Superior temporal gyrus (tissue), 1 donor: ENCODE measurements around the gene MSRB3.

Source experiments
- DNase-seq: peaks from one replicate; pipeline ENCODE4 v3.0.0-alpha.2; 2016; ENCODE audit errors: extremely low spot score

Gene MSRB3

DNA sequence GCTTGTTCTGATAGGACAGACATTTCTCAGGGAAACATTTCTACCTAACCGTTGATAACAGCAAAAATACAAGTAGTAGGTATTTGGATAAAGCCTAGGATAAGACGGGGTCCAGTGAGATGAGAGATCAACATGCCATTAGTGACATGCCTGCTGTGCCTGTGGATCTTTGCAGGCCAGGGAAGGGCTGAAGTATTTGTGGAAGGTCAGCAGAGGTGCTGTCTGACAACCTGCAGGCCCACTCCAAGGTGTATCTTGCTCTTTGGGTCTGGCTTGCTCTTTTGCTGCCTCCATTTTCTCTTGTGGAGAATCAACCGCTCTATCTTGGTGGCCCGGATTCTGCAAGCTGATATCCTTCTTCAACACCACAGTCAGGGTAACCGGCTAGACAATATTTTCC lies 46.7 kb downstream of the MSRB3 start:
- no peak for DNase-seq

DNA sequence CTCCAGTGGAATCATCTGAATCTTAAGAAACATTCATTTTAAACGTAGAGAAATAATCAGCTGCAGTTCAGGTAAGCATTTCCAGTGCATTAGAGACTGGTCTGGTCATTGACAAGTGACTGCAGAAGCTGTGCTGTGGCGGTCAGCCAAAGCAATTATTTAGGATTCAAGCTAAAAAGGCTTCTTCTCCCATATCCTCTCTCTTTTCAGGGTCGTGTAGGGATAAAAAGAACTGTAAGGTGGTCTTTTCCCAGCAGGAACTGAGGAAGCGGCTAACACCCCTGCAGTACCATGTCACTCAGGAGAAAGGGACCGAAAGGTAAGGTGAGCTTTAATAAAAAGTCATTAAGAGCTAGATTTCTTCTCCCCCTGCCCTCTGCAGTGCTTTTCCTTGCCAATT lies 48.1 kb downstream of the MSRB3 start:
- no peak for DNase-seq

DNA sequence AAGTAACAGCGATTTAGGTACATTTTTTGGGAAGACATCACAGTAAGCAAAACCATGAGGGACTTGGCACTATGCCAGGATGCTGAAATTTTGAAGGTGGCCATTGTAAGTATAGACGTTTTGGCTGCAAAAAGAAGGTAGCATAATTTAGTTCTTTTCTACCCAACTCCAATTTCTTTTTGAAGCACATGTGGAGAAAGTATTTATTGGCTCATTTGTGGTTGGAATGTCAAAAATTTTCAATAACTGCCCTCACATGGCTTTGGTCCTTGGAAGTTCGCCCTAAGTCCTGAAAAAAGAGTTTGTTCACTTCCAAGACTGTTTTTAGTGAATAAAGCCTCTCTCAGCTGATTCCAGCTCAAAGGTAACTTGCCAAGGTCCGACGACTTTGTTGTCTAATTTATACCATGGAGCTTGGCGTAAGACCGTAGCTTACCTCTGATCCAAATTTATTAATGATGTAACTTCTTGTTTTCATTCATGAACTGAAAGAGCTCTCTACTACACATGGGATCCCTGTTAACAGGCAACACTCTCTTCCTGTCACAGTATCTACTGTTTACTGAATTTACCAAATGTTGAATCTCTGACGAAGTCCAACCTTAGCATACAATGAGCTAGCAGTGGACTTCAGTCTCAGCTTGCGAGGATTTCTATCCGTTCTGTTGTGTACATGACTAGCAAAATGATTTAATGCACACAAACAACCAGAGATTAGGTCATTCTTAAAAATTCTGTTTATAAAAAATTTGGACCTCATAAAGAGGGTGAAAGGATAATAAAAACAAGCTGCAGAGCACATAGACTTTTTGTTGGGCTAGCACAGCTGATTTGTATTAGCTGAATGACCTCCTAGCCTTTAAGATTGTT lies 49.0 kb downstream of the MSRB3 start:
- DNase-seq = peak; percentile 20

DNA sequence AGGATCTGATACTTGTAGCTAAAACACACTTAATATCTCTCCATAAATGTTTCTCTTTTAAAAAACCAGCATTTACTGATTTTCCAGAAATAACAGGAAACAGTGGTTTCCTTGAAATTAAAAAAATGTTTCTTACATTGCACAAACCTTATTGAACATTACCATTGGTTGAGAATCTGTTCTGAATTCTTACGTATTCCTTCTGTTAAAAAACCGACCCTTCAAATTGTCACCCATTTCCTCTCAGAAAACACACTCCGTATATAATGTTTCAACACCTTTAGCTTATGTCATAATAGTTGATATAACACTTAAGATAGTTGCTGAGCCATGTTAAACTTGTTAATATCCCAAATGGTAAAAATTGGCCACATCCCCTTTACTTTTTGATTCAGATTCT lies 51.2 kb downstream of the MSRB3 start:
- no peak for DNase-seq

DNA sequence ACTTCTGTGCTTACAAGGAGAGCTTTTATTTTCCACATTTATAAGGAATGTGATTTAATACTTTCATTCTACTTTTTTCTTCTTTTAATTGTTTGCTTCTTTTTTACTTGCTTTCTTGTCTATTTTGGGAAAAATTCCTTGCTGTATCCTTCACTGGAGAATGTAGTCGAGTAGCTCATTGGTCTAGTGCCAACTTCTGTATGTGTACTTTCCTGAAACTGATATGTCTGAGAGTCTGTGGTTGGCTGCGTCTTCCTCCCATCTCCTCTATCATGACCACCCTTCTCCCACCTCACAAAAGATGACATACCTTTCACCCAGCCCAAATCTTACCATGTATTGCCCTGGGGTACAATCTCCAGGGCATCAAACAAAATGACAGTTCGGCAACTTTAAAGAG lies 51.8 kb downstream of the MSRB3 start:
- no peak for DNase-seq

DNA sequence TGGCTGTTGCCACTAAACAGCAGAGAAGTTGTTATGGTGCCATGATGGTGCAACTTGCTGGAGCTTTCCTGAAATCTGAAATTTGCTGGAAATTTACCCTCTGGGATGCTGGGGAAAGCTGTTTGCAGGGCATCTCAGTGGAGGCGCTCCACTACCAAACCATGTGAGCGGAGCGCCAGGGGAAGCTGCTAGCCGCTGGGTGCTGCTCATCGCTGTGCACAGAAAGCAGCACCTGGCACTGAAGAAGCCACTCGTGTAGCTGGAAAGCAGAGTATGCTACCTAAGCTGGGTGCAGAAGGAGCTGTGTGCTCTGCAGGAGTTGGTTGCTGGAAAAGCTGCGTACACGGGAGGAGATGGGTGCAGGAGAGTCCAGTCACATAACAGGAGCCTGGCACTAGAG lies 53.0 kb downstream of the MSRB3 start:
- no peak for DNase-seq

DNA sequence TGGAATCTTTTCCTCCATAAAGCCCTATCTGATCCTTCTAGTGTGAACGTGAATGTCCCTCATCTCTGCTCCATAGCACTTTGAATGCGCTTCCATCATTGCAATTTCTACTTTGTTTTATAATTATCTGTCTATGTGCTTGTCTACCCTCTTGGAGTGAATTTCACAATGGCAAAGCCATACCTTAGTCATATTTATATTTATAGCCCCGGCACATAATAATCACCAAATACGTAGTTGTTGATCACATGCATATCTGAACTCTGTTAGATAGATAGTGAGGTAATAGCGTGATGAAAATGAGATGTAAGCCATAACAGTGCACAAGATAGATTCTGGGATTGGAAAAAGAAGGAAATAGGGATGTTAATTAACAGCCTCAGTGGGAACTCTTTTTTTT lies 55.2 kb downstream of the MSRB3 start:
- DNase-seq = no peak

DNA sequence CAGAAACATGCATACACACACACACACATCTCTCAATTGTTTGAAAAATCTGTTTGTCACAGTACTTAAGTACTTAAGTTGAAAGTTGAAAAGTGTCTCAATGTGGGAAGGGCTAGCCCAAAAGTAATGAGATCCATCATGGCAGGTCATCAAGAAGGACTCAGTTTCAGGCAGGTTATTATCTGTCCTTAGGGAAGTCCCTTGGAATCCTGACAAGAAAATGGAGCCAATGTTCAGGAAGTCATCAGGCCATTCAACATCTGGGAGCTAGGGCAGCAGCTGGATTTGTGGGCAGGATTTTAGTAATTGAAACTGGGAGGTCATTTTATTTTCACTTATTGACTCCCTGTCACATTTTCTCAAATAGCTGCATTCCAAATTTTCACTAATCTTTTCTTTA lies 56.0 kb downstream of the MSRB3 start:
- DNase-seq = no peak

DNA sequence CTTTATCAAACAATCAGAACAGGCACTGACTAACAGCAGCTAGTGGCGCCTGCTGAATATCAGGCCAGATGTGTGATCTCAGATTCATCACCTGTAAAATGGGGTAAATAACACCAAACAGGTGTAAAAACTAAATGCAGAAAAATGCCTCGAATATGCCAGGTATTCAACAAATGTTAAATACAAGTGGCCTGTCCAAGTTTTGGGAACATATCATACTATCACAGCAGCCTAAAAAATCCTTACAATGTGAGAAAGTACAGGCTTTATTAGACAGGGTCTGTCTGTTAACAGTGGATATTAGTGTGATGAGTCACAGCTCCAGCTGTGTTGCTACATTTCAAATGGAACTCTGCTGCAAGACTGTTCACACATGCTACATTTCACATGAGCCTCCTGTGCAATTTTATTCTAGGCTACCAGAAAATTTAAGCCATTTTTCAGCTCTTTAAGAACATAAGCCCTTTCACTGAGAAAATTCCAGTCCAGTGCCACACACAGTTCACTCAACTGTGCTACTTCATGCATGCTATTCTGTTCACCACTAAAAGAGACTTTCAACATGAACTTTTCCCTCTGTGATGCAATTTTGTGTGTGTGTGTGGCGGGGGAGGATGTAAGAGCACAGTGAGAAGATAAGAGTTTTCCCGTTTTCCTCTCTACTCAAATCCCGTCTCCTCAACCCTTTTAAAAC lies 56.7 kb downstream of the MSRB3 start:
- DNase-seq = no peak

DNA sequence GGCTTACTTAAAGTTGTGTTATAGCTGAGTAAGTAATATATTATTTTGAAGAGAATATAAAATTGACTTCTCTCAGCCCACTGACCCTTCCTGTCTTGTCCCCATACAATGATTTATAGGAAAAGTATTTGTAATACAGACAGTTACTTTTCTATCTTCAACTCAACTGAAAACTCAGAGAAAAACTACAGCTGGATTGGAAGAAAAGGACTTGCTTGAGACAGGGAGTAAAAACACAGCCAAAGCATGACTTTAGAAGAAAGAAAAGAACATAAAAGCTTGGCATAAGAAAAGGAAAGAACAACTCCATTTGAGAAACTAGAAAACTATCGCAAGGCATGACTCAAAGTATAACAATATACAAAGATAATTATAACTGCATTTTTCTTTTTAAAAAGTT lies 57.5 kb downstream of the MSRB3 start:
- no peak for DNase-seq

DNA sequence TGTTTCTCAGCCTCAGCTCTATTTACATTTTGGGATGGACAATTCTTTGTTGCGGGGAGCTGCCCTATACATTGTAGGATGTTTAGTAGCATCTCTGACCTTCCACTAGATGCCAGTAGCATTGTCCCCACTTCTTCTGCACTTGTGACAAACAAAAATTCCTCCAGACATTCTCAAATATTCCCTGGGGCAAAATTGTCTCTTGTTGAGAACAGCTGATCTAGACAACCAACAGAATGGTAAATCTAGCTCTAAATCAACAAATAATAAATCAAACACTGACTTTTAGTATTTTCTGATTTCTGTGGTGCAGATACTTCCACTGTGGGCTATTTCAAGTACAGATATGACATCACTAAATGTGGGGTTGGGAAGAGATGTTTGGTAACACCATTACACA lies 60.7 kb downstream of the MSRB3 start:
- DNase-seq = no peak

DNA sequence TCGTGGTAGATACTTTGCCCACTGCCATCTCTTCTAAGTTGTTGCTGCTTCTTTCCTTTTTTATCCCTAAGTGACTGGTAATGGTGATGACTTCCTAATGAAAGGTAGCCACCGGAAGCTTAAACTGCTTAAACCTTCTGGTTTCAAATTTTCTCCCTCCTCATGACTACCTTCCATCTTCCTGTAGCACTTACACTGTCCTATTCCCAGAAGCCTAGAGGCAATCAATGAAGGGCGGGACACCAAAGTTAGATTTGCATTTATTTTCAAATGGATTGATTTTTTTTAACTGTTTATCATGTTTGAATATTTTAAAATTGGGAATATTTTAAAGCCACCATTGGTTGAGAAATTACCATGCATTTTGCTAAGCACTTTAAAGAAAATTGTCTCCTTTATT lies 64.7 kb downstream of the MSRB3 start:
- DNase-seq = no peak

DNA sequence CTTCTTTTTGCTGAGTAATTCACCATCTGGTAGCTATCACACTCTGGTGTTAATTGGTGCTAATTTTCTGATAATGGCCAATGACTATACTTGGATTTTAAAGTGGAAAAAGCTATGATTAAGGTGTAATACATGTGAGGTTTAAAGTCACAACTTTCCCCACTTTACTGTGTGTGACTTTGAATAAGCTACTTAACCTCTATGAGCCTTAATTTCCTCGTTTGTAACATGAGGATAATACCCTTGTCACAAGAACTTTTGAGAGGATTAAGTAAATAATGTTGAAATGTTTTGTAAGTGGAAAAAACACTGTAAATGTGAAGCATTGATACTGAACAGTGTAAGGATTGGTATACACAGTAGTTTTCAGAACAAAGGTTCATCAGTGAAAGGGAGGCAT lies 65.3 kb downstream of the MSRB3 start:
- DNase-seq = no peak

DNA sequence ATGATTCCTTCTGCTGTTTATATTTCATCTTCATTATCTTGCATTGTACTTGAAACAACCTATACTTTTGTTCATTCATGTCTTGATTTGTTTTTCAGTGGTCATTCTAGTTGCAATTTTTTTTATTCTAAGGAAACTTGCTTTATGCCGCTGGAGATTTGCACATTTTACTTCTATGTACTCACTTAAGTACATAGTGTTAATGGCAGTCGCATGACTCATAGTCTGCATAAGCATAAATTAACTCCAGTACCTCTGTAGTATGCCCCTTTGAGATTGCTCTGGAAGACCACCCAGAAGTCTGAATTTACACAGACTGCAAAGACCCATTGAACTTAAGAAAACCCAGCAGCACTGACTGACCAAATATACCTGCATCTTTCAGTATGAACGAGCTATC lies 77.0 kb downstream of the MSRB3 start:
- no peak for DNase-seq

DNA sequence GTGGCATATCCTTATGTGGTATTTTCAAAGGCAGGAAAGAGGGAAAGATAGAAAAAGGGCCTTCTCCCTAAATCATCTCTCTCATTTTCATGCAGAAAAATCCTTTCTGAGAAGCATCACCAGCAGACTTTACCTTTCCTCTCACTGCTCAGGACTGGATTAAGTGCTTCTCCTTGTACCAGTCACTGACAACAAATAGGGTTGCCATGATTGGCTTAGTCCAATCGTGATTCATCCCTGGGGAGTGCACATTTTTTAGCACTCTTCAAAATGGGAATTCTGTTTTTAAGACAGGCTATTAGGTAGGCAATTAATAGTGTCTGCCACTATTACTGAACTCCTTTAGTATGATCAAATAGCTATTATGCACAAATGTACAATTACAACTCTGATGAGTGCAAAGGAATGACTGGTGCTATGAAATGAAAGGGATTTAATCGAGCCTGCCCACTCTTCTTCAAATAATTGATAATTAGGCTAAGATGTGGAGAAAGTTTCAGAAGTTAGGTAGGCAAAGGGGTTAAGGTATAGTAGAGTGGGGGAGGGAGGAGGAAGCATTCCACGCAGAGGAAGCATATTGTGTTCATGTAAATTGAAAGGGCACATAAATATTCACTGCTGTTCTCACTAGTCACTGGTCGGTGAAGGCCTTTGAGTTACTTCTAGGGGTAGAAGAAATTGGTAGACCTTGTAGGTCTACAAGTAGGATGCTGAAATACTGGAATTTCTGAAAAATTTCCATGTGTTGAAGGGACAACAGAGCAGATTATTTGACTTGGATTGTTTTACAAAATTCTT lies 84.0 kb downstream of the MSRB3 start:
- no peak for DNase-seq

DNA sequence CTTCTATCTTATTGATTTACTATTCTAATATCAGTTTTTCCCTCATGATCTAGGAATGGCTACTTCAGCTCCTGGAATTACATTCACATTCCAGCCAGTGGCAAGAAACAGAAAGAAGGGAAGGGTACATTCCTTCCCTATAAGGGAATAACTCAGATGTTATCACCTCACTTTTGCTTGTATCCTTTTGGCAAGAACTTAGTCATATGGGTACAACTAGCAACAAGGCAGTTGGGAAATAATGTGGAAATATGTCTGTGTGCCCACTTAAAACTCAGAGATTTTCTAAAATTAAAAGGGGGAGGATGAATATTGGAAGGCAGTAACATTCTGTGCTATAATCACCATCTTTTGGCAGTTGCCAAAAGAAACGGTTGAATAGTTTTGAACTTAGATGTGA lies 85.6 kb downstream of the MSRB3 start:
- no peak for DNase-seq

DNA sequence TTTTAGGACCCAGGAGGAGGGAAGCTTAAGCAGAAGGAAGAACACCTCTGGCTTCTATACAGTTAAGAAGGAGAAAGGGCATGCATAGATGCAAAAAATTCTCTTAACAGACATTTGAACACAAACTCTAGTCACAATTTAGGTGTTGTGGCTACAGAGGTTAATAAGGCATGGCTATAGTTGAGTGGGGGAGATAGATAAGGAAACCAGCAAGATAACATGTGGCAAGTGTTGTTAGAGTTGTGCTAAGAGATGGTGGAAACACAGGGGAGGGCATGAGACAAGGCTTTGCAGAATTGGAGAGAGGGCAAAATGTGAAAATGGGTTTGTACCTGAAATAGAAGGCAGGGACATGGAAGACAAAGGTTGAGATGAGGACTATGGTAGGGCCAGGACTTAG lies 88.9 kb downstream of the MSRB3 start:
- DNase-seq = no peak

DNA sequence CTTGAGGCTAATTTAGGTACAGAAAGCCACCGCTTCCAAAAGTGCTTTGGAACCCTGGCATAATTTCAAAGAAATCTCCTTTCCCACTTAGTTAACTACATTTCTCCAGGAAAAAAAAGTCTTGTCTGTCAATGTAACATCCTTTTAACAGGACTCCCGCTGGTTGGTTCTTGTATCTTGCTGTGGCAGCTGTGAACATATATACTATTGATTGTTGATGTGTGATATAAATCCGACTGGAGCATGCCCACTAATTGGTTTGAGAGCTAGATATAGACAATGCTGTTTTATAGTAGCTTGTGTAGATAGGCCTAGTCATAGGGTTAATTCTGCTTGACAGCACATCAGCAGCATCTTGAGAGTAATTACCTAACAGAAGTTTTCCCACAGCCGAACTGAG lies 89.6 kb downstream of the MSRB3 start:
- no peak for DNase-seq

DNA sequence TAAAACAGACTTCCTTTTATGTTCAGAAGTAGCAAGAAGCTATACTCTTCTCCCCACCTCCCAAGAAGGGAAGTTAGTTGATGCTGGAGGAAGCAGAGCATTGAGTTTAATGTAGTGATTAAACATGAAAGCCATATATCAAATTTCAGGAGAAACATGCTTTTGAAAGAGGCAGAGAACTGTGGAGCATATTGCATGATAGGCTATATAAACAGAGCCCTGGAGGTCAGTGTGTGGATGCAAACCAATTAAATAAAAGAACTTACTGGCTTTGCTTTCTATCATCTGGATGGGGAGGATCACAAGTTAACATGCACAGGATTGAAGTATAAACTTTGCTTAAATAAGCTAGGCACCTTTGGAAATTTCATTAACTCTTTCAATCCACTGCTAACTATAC lies 94.1 kb downstream of the MSRB3 start:
- DNase-seq = no peak

DNA sequence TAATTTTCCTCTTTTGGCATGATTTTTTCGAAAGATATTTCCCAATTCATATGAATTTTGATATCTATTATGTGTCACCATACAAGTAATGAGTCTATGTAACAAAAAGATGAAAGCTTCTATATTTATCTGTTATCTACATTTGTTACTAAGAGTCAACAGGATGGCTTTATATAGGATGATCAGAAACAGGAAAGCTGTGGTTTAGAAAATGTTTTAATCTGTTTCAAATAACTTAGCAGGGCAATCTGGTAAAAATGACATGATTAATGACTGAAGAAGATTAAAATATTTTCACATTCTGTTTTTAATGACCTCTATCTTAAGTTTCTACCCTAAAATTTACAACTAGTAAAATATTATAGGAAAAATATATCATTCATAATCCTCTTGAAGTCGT lies 105.8 kb downstream of the MSRB3 start:
- DNase-seq = no peak

DNA sequence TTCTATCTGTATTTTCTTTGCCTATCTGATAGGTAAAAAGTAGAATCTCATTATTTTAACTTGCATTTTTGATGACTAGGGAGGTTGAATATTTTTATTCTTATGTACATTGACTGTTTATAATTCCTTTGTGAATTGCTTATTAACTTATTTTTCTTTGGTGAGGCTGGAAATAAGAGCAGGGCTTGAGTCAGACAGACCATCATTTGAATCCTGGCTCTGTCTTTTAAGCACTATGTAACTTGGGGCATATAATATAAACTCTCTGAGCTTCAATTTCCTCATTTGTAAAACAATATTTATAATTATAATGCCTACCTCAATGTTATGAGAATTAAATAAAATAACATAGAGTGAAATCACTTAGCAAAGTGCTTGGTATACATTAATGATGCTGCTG lies 108.9 kb downstream of the MSRB3 start:
- no peak for DNase-seq

DNA sequence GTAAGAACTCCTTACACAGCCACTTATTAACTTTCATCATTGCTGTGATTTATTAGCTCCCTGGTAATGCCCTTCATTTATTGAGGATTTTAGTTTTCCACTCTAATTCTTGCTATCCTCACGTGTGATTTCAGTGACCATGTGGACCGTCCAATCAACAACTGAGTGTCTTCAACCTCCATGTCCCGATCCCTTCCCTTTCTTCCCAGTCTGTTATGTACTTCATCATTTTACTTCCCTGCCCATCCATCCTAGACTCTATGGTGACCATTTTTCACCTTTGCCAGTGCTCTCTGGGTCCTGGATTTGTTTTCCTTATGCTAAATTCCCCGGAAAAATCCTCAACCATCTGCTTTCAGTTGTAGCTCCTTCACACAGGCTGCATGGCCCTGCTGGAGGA lies 111.0 kb downstream of the MSRB3 start:
- no peak for DNase-seq

DNA sequence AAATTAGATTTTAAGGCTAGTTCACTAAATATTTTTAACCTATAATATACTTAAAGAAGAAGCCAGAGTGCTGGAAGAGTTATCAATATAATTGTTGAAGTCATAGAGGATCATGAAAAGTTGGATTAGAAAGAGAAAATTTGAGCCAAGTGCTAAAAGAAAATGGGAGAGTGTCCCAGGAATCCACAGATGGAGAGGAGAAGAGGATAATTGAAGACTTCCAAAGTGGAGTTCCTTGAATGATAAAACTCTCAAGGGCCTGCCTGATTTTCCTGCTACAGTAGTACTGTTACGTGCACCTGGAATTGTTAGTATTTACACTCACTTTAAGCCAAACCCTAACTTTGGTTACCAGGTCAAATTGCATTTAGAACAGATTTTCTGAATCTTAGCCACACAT lies 113.2 kb downstream of the MSRB3 start:
- no peak for DNase-seq
